DND-41 (cell line): ENCODE results near the gene PRSS3.

ENCODE experiments used
- EZH2 ChIP-seq: IDR thresholded peaks from 3 replicates; pipeline ENCODE4 v1.6.1; 2012; ENCODE audit warnings: borderline replicate concordance, low read depth, mild to moderate bottlenecking, moderate library complexity, low read length, inconsistent platforms; ENCODE audit not compliant: severe bottlenecking
- TF ChIP-seq, protein P1 (sequence below): IDR thresholded peaks from 2 replicates; pipeline ENCODE4 v1.5.1; 2012; ENCODE audit warnings: borderline replicate concordance, low read length, moderate library complexity, mild to moderate bottlenecking; ENCODE audit not compliant: poor library complexity, severe bottlenecking; ENCODE audit errors: extremely low read depth

DNA sequence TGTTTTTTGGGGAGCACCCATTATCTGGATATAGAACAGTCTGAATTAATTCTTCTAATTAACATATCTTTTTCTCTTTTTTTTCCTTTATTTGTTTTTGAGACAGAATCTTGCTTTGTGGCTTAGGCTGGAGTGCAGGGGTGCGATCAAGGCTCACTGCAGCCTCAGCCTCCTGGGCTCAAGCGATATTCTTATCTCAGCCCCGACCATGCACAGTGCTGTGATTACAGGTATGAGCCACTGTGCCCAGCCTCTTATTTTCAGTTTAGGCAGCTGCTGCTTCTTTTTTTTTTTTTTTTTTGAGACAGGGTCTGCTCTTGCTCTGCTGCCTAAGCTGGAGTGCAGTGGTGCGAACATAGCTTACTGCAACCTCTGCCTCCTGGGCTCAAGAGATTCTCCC lies 41.8 kb downstream of the PRSS3 start:
- TF ChIP-seq EZH2: no peak
- TF ChIP-seq, protein P1, sequence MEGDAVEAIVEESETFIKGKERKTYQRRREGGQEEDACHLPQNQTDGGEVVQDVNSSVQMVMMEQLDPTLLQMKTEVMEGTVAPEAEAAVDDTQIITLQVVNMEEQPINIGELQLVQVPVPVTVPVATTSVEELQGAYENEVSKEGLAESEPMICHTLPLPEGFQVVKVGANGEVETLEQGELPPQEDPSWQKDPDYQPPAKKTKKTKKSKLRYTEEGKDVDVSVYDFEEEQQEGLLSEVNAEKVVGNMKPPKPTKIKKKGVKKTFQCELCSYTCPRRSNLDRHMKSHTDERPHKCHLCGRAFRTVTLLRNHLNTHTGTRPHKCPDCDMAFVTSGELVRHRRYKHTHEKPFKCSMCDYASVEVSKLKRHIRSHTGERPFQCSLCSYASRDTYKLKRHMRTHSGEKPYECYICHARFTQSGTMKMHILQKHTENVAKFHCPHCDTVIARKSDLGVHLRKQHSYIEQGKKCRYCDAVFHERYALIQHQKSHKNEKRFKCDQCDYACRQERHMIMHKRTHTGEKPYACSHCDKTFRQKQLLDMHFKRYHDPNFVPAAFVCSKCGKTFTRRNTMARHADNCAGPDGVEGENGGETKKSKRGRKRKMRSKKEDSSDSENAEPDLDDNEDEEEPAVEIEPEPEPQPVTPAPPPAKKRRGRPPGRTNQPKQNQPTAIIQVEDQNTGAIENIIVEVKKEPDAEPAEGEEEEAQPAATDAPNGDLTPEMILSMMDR: no peak
